Stimulated activated CD4-positive, alpha-beta T cell treated with anti-CD3 and anti-CD28 coated beads, Interleukin-12 subunit alpha, Interleukin-12 subunit beta, amount 100 ng/mL, for 48 hours (primary cell): ENCODE data around the gene DMXL1.
"Not testable (repeated sequence)": the region's sequence is repeated elsewhere in the genome, so short reads cannot be mapped to it uniquely, and the experiment has no call there.

Experiments used
- DNase-seq, 3 donors: peaks; one replicate each; pipeline ENCODE4 v3.0.0-alpha.2; 2020; ENCODE audit warnings: low read depth in 2 of 3, low spot score in 1 of 3

The DMXL1 gene

DNA sequence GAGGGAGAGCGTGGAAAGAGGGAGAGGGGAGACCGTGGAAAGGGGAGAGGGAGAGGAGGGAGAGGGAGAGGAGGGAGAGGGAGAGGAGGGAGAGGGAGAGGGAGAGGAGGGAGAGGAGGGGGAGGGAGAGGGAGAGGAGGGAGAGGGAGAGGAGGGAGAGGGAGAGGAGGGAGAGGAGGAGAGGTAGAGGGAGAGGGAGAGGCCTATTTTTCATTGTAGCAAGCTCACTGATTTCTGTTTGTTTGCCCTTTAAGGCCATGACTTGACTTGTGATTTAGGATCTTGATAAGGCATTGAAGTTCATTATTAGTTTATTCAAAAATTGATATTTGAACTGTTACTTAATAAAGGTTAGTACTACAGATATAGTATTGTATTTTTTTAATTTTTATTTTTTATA is 52.4 kb downstream of the DMXL1 start:
- DNase-seq = no peak

DNA sequence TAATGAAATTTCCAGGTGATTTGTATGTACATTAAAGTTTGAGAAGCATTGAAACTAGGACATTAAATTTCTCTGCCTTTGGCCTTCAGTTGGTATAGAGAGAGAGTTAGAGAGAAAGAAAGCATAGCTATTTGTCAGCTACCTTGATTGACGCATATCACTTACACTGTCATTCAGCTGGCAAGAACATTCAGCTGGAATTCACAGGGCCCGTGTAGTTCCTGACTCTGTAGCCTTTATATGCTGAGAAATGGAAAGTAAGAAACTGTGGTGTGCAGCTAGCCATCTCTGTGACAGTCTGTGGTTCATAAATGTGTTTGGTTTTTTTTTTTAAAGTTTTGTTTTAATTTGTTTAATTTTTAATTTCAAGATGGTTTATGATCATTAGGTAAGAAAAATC is 58.9 kb downstream of the DMXL1 start:
- no peak for DNase-seq

DNA sequence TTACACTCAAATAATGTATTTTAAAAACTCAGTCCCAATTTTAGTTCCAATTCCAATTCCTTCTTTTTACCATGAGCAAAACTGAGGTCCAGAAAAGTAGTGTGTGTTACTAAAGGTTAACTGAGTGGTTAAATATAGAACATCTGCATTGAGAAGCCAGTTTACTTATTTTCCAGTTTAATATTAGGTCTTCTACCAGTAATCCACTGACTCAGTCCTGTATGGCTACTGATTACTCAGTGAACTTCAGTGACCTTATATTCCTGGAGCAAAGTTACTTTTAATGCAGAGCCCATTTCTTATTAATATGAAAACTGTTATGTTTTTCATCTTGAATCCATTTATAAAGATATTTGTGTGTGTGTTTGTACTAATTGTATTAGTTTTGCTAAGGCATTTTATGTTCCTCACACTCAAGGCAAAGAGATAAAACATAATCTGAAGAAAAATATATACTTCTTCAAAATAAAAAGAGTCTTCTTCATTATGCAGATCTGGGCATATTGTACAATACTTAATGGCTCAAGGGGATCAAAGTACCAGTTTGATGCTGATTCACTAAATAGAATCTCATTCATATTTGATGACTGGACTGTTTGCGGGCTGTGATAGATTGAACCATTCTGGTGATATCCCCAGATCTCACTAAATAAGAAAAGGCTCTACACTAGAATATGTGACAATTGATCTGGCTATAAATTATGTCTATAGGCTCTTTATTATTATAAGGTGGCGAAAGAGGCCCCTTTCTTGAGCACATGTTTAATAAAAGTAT is 60.8 kb downstream of the DMXL1 start:
- DNase-seq = no peak

DNA sequence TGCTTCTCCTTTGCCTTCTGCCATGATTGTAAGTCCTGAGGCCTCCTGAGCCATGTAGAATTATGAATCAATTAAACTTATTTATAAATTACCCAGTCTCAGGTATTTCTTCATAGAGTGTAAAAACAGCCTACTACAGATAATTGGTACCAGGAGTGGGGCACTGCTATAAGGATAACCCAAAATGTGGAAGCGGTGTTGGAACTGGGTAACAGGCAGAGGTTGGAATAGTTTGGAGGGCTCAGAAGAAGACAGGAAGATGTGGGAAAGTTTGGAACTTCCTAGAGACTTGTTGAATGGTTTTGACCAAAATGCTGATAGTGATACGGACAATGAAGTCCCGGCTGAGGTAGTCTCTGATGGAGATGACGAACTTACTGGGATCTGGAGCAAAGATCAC is 64.9 kb downstream of the DMXL1 start:
- not testable (repeated sequence) for DNase-seq

DNA sequence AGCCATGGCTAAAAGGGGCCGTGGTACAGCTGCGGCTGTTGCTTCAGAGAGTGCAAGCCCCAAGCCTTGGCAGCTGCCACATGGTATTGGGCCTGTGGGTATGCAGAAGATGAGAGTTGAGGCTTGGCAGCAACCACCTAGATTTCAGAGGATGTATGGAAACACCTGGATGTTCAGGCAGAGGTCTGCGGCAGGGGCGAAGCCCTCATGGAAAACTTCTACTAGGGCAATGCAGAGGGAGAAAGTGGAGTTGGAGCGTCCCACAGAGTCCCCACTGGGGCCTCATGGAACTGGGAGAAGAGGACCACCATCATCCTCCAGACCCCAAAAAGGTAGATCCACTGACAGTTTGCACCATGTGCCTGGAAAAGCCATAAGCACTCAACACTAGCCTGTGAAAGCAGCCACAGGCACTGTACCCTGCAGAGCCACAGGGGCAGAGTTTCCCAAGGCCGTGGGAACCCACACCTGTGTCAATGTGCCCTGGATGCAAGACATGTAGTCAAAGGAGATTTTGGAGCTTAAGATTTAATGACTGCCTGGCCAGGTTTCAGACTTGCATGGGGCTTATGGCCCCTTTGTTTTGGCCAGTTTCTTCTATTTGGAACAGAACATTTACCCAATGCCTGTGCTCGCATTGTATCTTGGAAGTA is 65.9 kb downstream of the DMXL1 start:
- DNase-seq = no peak

DNA sequence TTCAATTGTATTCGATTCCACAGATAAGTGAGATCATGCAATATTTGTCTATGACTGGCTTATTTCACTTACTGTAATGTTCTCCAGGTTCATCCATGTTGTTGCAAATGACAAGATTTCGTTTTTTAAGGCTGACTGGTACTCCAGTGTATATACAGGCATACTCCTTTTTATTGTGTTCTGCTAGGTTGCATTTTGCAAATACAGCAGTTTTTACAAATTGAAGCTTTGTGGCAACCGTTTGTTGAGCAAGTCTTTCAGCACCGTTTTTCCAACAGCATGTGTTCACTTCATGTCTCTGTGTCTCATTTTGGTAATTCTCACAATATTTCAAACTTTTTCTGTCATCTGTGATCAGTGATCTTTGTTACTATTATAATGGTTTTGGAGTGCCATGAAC is 82.7 kb downstream of the DMXL1 start:
- no peak for DNase-seq

DNA sequence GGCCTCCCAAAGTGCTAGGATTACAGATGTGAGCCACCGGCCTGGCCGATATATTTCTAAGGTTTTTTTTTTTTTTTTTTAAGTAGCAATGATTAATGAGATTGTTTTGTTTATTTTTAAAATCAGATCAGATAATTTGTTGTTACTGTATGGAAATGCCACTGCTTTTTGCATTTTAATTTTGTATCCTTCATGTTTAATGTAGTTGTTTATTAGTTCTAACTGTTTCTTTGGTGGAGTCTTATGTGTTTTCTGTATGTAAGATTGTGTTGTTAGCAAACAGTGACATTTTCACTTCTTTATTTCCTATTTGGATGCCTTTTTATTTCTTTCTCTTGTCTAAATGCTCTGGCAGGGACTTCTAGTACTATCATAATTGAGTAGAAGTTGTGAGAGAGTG is 87.3 kb downstream of the DMXL1 start:
- DNase-seq = no peak

DNA sequence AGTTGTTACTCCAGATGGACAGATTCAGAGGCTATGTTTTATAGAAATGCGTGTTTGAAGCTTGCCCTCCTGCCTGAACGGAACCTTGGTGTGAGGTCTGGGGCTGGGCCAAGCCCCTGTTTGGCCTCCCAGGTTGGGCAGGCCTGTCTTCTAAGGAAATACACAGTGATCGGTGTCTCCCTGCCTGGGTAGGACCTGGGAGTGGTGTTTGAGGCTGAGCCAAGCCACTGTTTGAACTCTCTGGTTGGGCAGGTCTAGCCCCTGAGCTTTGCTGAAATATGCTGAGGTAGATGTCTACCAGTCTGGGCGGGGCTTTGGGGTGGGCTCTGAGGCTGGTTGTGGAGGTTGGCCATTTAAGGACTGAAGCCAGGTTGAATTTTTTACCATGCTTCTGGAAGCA is 90.5 kb downstream of the DMXL1 start:
- DNase-seq = no peak

DNA sequence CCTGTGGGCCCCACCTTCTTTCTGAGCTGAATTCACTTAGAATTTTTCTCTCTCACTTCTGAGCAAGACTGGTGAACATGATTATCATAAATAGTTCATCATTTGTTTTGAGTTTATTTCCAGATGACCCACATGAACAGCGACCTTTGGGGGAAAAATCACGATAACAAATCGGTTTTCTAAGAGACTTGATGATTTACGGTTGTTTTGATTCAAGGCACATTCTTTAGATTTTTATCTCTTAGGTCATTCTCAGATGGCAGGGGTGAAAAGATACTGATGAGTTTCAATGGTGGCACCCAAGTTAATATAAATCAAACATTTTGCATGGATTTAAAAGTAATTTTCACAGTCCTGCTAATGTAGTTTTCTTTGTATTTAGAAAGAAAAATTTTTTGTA is 95.1 kb downstream of the DMXL1 start:
- DNase-seq = no peak

DNA sequence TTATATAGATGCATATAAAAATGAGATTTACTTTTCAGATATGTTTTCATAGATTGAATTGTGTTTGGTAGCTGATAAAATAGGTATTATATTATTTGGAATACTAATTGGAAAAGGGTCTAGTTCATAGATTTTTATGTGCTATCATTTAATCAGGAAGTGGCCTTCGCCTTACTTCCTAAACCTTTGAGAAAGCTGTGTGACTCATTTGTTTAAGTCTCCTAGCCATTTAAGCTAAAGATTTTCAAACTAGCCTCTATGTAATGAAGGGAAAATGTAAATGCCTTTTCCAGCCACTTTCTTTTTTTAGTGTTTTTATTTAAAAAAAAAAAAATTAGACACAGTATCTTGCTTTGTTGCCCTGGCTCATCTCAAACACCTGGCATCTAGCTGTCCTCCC is 97.5 kb downstream of the DMXL1 start:
- DNase-seq = no peak

DNA sequence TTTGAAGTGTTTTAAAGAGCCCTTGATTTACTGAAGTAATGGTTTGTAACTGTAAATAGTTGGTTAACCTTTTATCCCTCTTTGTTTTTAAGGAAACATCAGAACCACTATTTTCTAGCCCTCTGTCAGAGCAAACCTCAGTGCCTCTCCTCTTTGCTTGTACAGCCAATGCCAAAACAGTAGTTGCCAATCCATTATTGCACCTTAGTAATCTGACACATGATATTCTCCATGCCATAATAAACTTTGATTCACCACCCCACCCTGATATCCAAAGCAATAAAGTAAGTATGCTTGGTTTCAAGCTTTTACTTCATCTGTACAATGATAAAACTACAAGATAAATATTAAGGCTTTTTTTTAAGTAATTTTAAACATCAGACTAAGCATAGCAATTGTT is 100.8 kb downstream of the DMXL1 start:
- no peak for DNase-seq

DNA sequence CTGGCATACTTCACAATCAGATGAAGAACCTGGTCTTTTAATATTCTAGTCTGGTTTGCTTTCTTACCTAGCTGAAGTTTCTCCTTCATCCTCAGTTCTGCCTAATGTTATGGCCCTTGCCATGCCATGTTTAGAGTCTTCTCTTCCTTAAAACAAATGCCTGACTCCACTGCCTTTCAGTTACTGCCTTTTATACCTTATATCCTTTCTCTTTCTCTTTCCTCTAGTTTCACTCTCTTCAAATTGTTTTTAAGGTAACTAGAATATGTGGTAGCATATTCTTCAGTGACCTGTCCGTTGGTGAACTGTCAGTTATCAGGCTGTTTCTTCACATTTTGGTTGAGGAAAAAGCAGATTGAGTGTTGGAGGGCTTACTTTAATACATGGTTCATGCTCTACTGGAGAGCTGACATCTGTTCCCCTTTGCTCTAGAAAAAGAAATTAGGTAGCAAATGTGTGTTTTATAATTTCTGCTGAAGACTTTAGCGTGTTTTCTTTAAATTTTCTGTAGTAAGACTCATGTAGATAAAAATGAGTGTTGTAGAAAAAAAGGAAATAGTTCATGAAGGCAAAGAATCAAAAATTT is 103.8 kb downstream of the DMXL1 start:
- no peak for DNase-seq

DNA sequence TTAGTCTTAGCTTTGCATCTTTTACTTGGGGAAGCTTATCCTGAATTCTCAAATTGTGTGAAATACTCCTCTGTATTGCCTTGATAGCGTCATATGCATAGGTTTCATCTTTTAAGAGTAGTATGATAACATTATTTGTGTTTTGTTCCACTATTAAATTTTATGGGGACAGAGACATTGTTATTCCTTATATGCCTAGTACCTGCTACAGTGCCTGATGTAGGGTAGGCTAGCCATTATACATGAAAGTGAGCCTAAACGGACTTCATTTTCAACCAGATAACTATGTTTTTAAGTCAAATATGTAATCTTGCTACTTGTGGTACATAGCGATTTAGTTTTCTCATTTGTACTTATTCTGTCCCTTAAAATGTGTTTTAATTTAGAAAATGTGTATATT is 105.9 kb downstream of the DMXL1 start:
- no peak for DNase-seq

DNA sequence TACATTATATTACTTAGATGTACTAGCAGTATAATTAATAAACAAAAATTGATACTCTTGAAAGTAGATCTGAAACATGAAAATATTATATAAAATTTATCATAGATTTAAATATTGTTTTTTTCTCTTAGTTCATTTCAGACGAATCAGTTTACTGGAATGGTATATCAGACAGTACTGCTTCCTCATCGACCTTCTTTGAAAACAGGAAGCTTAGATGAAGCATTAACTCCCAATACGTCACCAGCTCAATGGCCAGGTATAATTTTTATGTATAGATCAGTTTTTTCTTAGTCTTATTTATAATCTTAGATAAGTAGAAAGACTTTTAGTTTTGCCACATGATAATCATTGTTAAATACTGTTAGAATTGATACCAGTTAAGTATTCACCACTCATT is 106.3 kb downstream of the DMXL1 start:
- DNase-seq = no peak

DNA sequence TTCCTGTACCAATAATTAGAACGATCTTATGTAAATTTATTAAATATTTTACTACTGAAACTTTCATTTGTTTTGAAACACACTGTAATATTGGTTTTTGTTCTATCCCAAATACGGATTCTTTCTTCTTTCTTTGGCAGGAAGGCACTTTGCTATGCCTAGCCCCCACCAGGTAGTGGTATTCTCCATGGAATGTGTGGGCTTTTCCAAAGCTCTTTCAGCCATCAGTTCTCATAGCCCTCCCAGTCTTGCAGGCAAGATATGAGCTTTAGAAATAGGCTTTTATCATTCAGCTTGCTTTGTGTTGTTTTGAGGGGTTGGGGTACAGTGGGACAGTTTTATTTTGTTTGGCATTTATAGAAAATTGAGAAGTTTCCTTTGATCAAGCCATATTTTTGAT is 107.5 kb downstream of the DMXL1 start:
- no peak for DNase-seq

DNA sequence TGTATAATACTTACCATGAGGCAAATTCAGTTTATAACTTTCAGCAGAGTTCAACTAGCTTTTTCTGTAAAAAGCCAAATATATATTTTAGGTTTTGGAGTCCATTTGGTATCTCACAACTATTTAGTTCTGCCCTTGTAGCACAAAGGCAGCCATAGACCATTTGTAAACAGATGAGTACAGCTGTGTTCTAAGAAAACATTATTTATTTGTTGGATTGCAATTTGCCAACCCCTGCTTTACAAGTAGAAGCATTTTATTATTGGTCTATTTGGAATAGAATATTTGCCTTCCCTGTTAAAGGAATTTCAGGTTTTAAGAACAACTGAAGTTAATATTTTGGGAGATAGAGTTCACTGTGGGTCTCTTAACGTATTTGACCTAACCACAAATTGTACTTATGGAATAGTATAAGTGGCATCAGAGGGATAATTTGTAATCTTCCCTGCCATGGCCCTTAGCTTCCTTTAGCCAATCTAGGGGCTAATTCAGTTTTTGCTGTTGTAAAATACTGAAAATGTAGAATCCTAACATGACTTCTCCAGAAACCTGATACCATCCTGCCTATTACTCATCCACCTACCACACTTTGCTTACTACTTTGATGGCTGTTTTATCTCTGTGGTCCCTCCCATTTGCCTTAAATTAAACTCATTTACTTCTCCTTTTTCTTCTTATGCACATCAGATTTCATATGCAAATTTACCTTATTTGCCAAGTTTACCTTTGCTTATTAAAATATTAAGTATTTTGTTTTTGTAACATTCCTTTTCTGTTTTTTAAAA is 109.2 kb downstream of the DMXL1 start:
- DNase-seq = no peak

DNA sequence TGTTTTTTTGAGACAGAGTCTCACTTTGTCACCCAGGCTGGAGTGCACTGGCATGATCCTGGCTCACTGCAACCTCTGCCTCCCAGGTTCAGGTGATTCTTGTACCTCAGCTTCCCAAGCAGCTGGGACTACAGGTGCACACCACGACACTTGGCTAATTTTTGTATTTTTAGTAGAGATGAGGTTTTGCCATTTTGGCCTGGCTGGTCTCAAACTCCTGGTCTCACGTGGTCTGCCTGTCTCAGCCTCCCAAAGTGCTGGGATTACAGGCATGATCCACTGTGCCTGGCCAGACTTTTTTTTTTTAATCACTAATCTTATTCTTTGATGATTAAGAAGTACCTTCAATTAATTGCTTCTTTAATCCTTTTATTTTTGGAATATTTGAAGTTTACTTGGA is 114.6 kb downstream of the DMXL1 start:
- not testable (repeated sequence) for DNase-seq

DNA sequence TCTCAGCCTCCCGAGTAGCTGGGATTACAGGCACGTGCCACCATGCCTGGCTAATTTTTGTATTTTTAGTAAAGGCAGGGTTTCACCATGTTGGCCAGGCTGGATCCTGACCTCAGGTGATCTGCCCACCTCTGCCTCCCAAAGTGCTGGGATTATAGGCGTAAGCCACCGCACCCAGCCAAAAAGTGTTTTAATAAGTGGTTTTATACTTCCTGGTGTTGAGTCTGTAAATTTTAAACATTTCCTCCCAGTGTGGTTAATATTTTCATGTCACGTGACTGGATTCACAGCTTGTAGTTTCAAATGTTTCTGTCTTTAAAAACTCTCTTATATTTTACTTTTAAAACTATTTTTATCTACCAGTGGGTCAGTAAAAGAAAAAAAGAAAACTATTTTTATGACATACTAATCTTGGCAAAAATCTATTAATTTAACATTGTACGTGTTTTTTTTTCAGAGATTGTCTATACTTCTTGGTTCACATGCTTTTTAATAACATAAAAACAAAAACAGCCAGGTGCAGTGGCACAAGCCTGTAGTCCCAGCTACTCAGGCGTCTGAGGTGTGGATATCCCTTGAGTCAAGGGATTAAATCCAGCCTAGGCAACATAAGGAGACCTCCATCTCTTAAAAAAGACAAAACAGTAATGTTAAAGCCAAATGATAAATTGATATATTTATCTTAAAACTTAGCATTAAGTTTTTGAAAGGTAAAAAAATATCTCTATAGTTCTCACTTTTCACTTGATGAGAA is 117.1 kb downstream of the DMXL1 start:
- no peak for DNase-seq

DNA sequence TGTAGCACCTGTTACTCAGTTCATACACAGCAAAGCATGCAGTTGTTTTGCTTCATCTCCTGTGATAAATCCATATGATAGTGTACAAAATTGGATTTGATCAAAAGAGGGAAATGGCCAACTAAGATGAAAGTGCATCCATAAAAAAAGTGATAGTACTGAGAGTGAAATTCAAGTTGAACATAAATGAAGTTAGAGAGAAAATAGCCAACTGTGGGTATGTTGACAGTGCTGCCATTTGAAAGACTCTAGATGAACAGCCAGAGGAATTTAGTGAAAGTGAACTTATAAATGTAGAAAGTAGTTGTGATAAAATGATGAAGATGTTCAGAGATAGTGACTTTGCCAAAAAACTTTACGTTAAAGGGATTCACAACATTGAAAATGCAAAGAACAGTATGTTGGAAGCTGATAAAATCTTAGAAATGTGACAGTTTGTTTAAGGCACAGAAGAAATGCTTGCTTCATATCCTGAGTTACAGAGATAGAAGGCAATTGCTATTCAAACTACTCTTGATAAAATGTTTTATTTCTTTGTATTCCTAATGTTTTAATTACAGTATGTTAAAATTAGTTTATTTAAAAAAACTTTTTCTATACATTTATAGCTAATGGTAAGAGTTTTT is 119.7 kb downstream of the DMXL1 start:
- DNase-seq = no peak

DNA sequence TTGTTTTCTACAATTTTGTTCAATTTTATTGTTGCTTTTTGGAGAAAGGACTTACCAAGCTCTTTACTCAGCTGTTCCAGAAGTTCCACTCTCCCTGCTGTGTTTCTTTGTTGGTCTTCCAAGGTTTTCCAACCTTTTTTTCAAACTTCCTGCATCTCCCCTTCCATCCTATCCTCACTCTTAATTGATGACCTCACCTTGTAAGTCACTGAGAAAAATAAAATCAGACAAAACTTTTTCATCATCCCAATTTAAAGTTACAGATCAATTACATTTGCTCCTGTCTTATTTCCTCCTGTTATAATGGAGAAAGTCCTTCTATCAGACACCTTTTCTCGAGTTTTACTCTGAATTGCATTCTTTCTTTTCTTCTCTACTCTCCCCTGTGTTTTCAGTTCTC is 121.1 kb downstream of the DMXL1 start:
- DNase-seq = no peak

DNA sequence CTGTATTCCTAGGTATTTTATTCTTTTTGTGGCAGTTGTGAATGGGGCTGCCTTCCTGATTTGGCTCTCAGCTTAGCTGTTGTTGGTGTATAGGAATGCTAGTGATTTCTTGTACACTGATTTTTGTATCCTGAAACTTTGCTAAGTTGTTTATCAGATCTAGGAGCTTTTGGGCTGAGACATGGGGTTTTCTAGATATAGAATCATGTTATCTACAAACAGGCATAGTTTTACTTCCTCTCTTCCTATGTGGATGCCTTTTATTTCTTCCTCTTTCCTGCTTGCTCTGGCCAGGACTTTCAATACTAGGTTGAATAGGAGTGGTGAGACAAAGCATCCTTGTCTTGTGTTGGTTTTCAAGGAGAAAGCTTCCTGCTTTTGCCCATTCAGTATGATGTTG is 129.9 kb downstream of the DMXL1 start:
- no peak for DNase-seq
